ENCODE measurements around the gene HOXA2.
A peak's percentile ranks its signal among the peaks of the same experiment; 100 is the strongest.

Gene HOXA2

GRCh38 chr7:27144781-27145164 is 42.3 kb upstream of the HOXA2 start:
- CTCF ChIA-PET: interaction anchor here (1.1 to 6.6 kb wide), 9 partner anchors 11 to 470 kb away, joined by 3 to 71 read pairs (median 19); partner anchors contain the start of genes HOXA4 and HOXA7

GRCh38 chr7:27143950-27144780 is 41.7 kb upstream of the HOXA2 start:
- DNase-seq (ENCODE audit: low read depth, low spot score): no peak
- no peak overlapping the region for H3K4me3 ChIP-seq (ENCODE audit: low read depth, low read length)
- CTCF ChIA-PET: interaction anchor here (0.7 to 6.6 kb wide), 17 partner anchors 11 to 774 kb away, joined by 3 to 71 read pairs (median 4); partner anchors contain the start of genes HOXA4 and HOXA7
- POLR2A ChIA-PET: no interaction called here
- TF ChIP-seq CTCF (IDR thresholded peaks at IDR 0.05; ENCODE audit: insufficient read depth, low read length, missing control alignments): no peak

More at GRCh38 chr7:27144781-27145164, 42.3 kb upstream of the HOXA2 start:
- no peak overlapping the region for H3K4me3 ChIP-seq (ENCODE audit: low read depth, low read length)
- TF ChIP-seq CTCF (IDR thresholded peaks at IDR 0.05; ENCODE audit: insufficient read depth, low read length, missing control alignments): no peak
- DNase-seq (ENCODE audit: low read depth, low spot score): no peak
- POLR2A ChIA-PET: no interaction called here

- POLR2A ChIA-PET: no interaction called here
Observed at GRCh38 chr7:27143023-27143949, 40.8 kb upstream of the HOXA2 start, which contains the start of gene HOXA5. Gene HOXA5, minus strand, starts transcription at chr7:27143681. Its CDS starts 74 bp downstream, at chr7:27143607.

GRCh38 chr7:27142580-27143022 is 40.1 kb upstream of the HOXA2 start:
- H3K4me3 ChIP-seq (ENCODE audit: low read depth, low read length): peak overlapping the region; percentile 48
- ChIA-PET POLR2A (no interaction called here), CTCF (interaction anchor here (1.1 to 6.6 kb wide), 7 partner anchors 8 to 461 kb away, joined by 3 to 71 read pairs (median 19); partner anchors contain the start of genes HOXA3, HOXA4 and HOXA7)
- TF ChIP-seq CTCF (IDR thresholded peaks at IDR 0.05; ENCODE audit: insufficient read depth, low read length, missing control alignments): no peak
- DNase-seq (ENCODE audit: low read depth, low spot score): no peak

More at GRCh38 chr7:27143023-27143949, 40.8 kb upstream of the HOXA2 start, which contains the start of gene HOXA5:
- H3K4me3 ChIP-seq (ENCODE audit: low read depth, low read length): peak within 1 kb of the TSS; percentile 48
- peak; percentile 59 for TF ChIP-seq CTCF (IDR thresholded peaks at IDR 0.05; ENCODE audit: insufficient read depth, low read length, missing control alignments)
- DNase-seq (ENCODE audit: low read depth, low spot score): no peak
- CTCF ChIA-PET: interaction anchor here (0.6 to 6.6 kb wide), 21 partner anchors 7 to 773 kb away, joined by 3 to 71 read pairs (median 3); partner anchors contain the start of genes HOXA3, HOXA4 and HOXA7

- DNase-seq (ENCODE audit: low read depth, low spot score): no peak
- ChIA-PET POLR2A (no interaction called here), CTCF (interaction anchor here (1.2 to 6.6 kb wide), 7 partner anchors 8 to 461 kb away, joined by 3 to 71 read pairs (median 19); partner anchors contain the start of genes HOXA4 and HOXA7)
- peak overlapping the region; percentile 48; the same call in 1 of the 2 replicates for H3K4me3 ChIP-seq (ENCODE audit: low read depth, low read length)
- no peak for TF ChIP-seq CTCF (IDR thresholded peaks at IDR 0.05; ENCODE audit: insufficient read depth, low read length, missing control alignments)
Observed at GRCh38 chr7:27141923-27142579, 39.6 kb upstream of the HOXA2 start.
